ENCODE measurements around the gene KSR2.

Gene KSR2

GRCh38 chr12:117908411-117908810 lies 60.4 kb downstream of the KSR2 start:
- no peak for DNase-seq (ENCODE audit: low read depth in 2 of 2)
- TF ChIP-seq, protein P1, sequence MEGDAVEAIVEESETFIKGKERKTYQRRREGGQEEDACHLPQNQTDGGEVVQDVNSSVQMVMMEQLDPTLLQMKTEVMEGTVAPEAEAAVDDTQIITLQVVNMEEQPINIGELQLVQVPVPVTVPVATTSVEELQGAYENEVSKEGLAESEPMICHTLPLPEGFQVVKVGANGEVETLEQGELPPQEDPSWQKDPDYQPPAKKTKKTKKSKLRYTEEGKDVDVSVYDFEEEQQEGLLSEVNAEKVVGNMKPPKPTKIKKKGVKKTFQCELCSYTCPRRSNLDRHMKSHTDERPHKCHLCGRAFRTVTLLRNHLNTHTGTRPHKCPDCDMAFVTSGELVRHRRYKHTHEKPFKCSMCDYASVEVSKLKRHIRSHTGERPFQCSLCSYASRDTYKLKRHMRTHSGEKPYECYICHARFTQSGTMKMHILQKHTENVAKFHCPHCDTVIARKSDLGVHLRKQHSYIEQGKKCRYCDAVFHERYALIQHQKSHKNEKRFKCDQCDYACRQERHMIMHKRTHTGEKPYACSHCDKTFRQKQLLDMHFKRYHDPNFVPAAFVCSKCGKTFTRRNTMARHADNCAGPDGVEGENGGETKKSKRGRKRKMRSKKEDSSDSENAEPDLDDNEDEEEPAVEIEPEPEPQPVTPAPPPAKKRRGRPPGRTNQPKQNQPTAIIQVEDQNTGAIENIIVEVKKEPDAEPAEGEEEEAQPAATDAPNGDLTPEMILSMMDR (IDR thresholded peaks at IDR 0.05; ENCODE audit: low read depth, low read length): no peak
- no peak overlapping the region for H3K4me3 ChIP-seq (replicated peaks in 1 of 2; ENCODE audit: low read depth in 2 of 2, low read length in 2 of 2)

GRCh38 chr12:117907108-117907689 lies 61.6 kb downstream of the KSR2 start:
- no peak for DNase-seq (ENCODE audit: low read depth in 2 of 2)
- H3K4me3 ChIP-seq (replicated peaks in 1 of 2; ENCODE audit: low read depth in 2 of 2, low read length in 2 of 2): no peak overlapping the region
- TF ChIP-seq, protein P1 (IDR thresholded peaks at IDR 0.05; ENCODE audit: low read depth, low read length): no peak

GRCh38 chr12:117904051-117904450 lies 64.7 kb downstream of the KSR2 start:
- DNase-seq (ENCODE audit: low read depth in 2 of 2): no peak
- no peak overlapping the region for H3K4me3 ChIP-seq (replicated peaks in 1 of 2; ENCODE audit: low read depth in 2 of 2, low read length in 2 of 2)
- TF ChIP-seq, protein P1 (IDR thresholded peaks at IDR 0.05; ENCODE audit: low read depth, low read length): no peak

GRCh38 chr12:117903110-117903840 lies 65.5 kb downstream of the KSR2 start:
- no peak for DNase-seq (ENCODE audit: low read depth in 2 of 2)
- H3K4me3 ChIP-seq (replicated peaks in 1 of 2; ENCODE audit: low read depth in 2 of 2, low read length in 2 of 2): no peak overlapping the region

GRCh38 chr12:117901631-117902030 lies 67.2 kb downstream of the KSR2 start:
- TF ChIP-seq, protein P1 (IDR thresholded peaks at IDR 0.05; ENCODE audit: low read depth, low read length): no peak
- H3K4me3 ChIP-seq (replicated peaks in 1 of 2; ENCODE audit: low read depth in 2 of 2, low read length in 2 of 2): no peak overlapping the region
- no peak for DNase-seq (ENCODE audit: low read depth in 2 of 2)

More at GRCh38 chr12:117903110-117903840, 65.5 kb downstream of the KSR2 start:
- TF ChIP-seq, protein P1 (IDR thresholded peaks at IDR 0.05; ENCODE audit: low read depth, low read length): no peak

DNA sequence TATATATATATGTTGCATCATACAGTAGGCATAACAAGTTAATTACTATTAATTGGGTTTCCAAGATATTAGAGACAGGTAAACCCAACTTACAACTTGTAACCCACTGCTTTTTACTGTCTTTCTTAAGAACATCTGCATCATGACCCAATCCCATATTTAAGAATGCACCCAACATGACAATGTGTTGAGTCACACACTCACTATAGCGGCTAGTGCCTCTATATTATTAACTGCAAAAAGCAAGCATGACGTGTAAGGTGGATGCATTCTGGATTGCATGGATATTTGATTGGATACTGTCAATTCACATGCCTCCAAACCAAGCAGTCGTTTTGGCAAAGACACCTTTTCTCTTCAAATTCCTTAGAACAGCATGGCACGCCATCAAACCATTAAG lies 68.2 kb downstream of the KSR2 start:
- no peak overlapping the region for H3K4me3 ChIP-seq (replicated peaks in 1 of 2; ENCODE audit: low read depth in 2 of 2, low read length in 2 of 2)
- peak in 1 of 2 donors; percentile 19 for DNase-seq (ENCODE audit: low read depth in 2 of 2)
- TF ChIP-seq, protein P1 (IDR thresholded peaks at IDR 0.05; ENCODE audit: low read depth, low read length): no peak
